Right lobe of liver (tissue), 4 donors: ENCODE results near the gene SCG2.

Experiments
- CTCF ChIP-seq, 4 donors: fragments of 200-600 bp in 3 of 4; fragments of 450-650 bp in 1 of 4; IDR thresholded peaks; one replicate each; pipeline versions ENCODE4 v1.5.1 to v1.8.0; 2016 to 2022; ENCODE audit warnings: antibody characterized with exemption in 4 of 4, mild to moderate bottlenecking in 2 of 4
- POLR2A ChIP-seq: fragments of 450-650 bp; IDR thresholded peaks from one replicate; pipeline ENCODE4 v1.6.1; 2017; ENCODE audit warnings: antibody characterized with exemption, mild to moderate bottlenecking
- donor health status: DM: no; HTN: no; CAD: no.
- donor health status: DM: no; HTN: no; CAD: no.
- donor health status: DM: no; HTN: yes; CAD: no.

- no peak for TF ChIP-seq CTCF (IDR thresholded peaks at IDR 0.05)
- no peak for TF ChIP-seq POLR2A
These were observed 38.9 kb upstream of the SCG2 start for GRCh38 chr2:223641082-223641481.
